Activated naive CD4-positive, alpha-beta T cell treated with anti-CD3 and anti-CD28 coated beads, Interleukin-2, amount 50 U/mL, for 72 hours (primary cell): ENCODE measurements around the gene CPSF3. TPM values are rescaled to one million over a fixed set of nuclear protein-coding genes. Genes with fewer than 3 reads are reported as not detected.

Experiments
- ATAC-seq, 2 donors: fragments of 150-1000 bp; cut with Tn5 transposase; 2 replicates each; pipeline ENCODE4 v1.10.0; 2021; ENCODE audit warnings: mild to moderate bottlenecking in 2 of 2, moderate library complexity in 2 of 2
- DNase-seq, 2 donors: peaks; one replicate each; pipeline ENCODE4 v3.0.0; 2021 to 2022; ENCODE audit warnings: low spot score in 2 of 2
- H3K27ac Mint-ChIP-seq, 2 donors: one replicate each; pipeline ENCODE4 v1.8.0; 2022; ENCODE audit warnings: mild to moderate bottlenecking in 2 of 2, mixed read lengths in 2 of 2
- H3K36me3 Mint-ChIP-seq, 2 donors: one replicate each; pipeline ENCODE4 v1.8.0; 2022; ENCODE audit warnings: mixed read lengths in 2 of 2
- H3K9me3 Mint-ChIP-seq, 2 donors: one replicate each; pipeline ENCODE4 v1.8.0; 2022; ENCODE audit warnings: mixed read lengths in 2 of 2
- total RNA-seq, 2 donors: library from RNA; stranded (reverse); gene quantifications; one replicate each; pipeline ENCODE4 v1.2.3, GENCODE V29; 2022

Gene CPSF3
- 10 to 100 TPM; 55.8 to 63.3 TPM for total RNA-seq

GRCh38 chr2:9423100-9423921, at the start of gene CPSF3, which contains the start of gene ITGB1BP1:
CPSF3 (plus strand) TSS chr2:9423654; CDS start chr2:9423774, 120 bp downstream.
ITGB1BP1 (minus strand) TSS chr2:9423528; CDS start chr2:9418697, 4,831 bp downstream.
- H3K36me3 Mint-ChIP-seq = peaks cover 21 to 22% of the 10 kb centered on the region in 2 donors
- H3K9me3 Mint-ChIP-seq = no peaks in the 10 kb centered on the region
- H3K27ac Mint-ChIP-seq = peak within 1 kb of the TSS in 1 of 2 donors; percentile 99
- DNase-seq = peak; percentile 95 to 97
- ATAC-seq = peak; percentile 87 to 92

- no peak for DNase-seq
- H3K36me3 Mint-ChIP-seq = no peaks in the 10 kb centered on the region
- no peaks in the 10 kb centered on the region for H3K9me3 Mint-ChIP-seq
- ATAC-seq = no peak
- no peak overlapping the region for H3K27ac Mint-ChIP-seq
Observed at GRCh38 chr2:9374071-9374730, 49.3 kb upstream of the CPSF3 start.

- H3K27ac Mint-ChIP-seq = no peak overlapping the region
- no peaks in the 10 kb centered on the region for H3K9me3 Mint-ChIP-seq
- no peak for DNase-seq
- ATAC-seq = no peak
- H3K36me3 Mint-ChIP-seq = no peaks in the 10 kb centered on the region
Observed at GRCh38 chr2:9375857-9376428, 47.5 kb upstream of the CPSF3 start.

- Mint-ChIP-seq H3K9me3 (no peaks in the 10 kb centered on the region), H3K36me3 (no peaks in the 10 kb centered on the region), H3K27ac (no peak overlapping the region)
- DNase-seq (no peak), ATAC-seq (no peak)
Observed at GRCh38 chr2:9377461-9378097, 45.9 kb upstream of the CPSF3 start.

- Mint-ChIP-seq H3K27ac (no peak overlapping the region), H3K36me3 (no peaks in the 10 kb centered on the region), H3K9me3 (no peaks in the 10 kb centered on the region)
- no peak for DNase-seq
- ATAC-seq = no peak
Observed at GRCh38 chr2:9378433-9379390, 44.7 kb upstream of the CPSF3 start.

- ATAC-seq (no peak), DNase-seq (no peak)
- Mint-ChIP-seq H3K9me3 (no peaks in the 10 kb centered on the region), H3K36me3 (no peaks in the 10 kb centered on the region), H3K27ac (no peak overlapping the region)
Observed at GRCh38 chr2:9379391-9379755, 44.1 kb upstream of the CPSF3 start.

- Mint-ChIP-seq H3K36me3 (no peaks in the 10 kb centered on the region), H3K9me3 (no peaks in the 10 kb centered on the region), H3K27ac (no peak overlapping the region)
- ATAC-seq (no peak), DNase-seq (peak in 1 of 2 donors; percentile 16)
Observed at GRCh38 chr2:9380702-9381628, 42.5 kb upstream of the CPSF3 start.

GRCh38 chr2:9382604-9383235, 40.7 kb upstream of the CPSF3 start:
- Mint-ChIP-seq H3K27ac (no peak overlapping the region), H3K36me3 (no peaks in the 10 kb centered on the region), H3K9me3 (no peaks in the 10 kb centered on the region)
- DNase-seq (no peak), ATAC-seq (no peak)

GRCh38 chr2:9384521-9384920, 38.9 kb upstream of the CPSF3 start:
- DNase-seq = peak in 1 of 2 donors; percentile 20
- ATAC-seq = no peak
- H3K9me3 Mint-ChIP-seq = no peaks in the 10 kb centered on the region
- H3K27ac Mint-ChIP-seq = no peak overlapping the region
- H3K36me3 Mint-ChIP-seq = no peaks in the 10 kb centered on the region

GRCh38 chr2:9385841-9386240, 37.6 kb upstream of the CPSF3 start:
- no peaks in the 10 kb centered on the region for H3K36me3 Mint-ChIP-seq
- no peaks in the 10 kb centered on the region for H3K9me3 Mint-ChIP-seq
- H3K27ac Mint-ChIP-seq = no peak overlapping the region
- DNase-seq (no peak), ATAC-seq (no peak)

GRCh38 chr2:9388199-9388681, 35.2 kb upstream of the CPSF3 start:
- no peaks in the 10 kb centered on the region for H3K9me3 Mint-ChIP-seq
- ATAC-seq (no peak), DNase-seq (no peak)
- no peaks in the 10 kb centered on the region for H3K36me3 Mint-ChIP-seq
- no peak overlapping the region for H3K27ac Mint-ChIP-seq

- Mint-ChIP-seq H3K36me3 (no peaks in the 10 kb centered on the region), H3K9me3 (no peaks in the 10 kb centered on the region), H3K27ac (peak overlapping the region; percentile 20 to 52)
- ATAC-seq (peak; percentile 16 to 25), DNase-seq (no peak)
Observed at GRCh38 chr2:9388950-9389911, 34.2 kb upstream of the CPSF3 start.

GRCh38 chr2:9390151-9390850, 33.2 kb upstream of the CPSF3 start:
- H3K9me3 Mint-ChIP-seq = no peaks in the 10 kb centered on the region
- DNase-seq (no peak), ATAC-seq (no peak)
- no peaks in the 10 kb centered on the region for H3K36me3 Mint-ChIP-seq
- no peak overlapping the region for H3K27ac Mint-ChIP-seq
